ENCODE data around the gene UTP4.
"Not testable (repeated sequence)": the region's sequence is repeated elsewhere in the genome, so short reads cannot be mapped to it uniquely, and the experiment has no call there.

Gene UTP4

GRCh38 chr16:69131167-69131838 lies 1.1 kb upstream of the UTP4 start:
- no peak for DNase-seq (ENCODE audit: low spot score)

- DNase-seq (ENCODE audit: low spot score), result peak; percentile 90
Measured at GRCh38 chr16:69131839-69132423, 518 bp upstream of the UTP4 start.

GRCh38 chr16:69133373-69133954 lies 1.0 kb downstream of the UTP4 start:
- DNase-seq (ENCODE audit: low spot score), result no peak

GRCh38 chr16:69138608-69139007 lies 6.2 kb downstream of the UTP4 start:
- no peak for DNase-seq (ENCODE audit: low spot score)

- not testable (repeated sequence) for DNase-seq (ENCODE audit: low spot score)
Measured at GRCh38 chr16:69139464-69139863, 7.0 kb downstream of the UTP4 start.

- DNase-seq (ENCODE audit: low spot score), result no peak
Measured at GRCh38 chr16:69141014-69141413, 8.6 kb downstream of the UTP4 start.

GRCh38 chr16:69141936-69142335 lies 9.5 kb downstream of the UTP4 start:
- DNase-seq (ENCODE audit: low spot score), result no peak

GRCh38 chr16:69143116-69143515 lies 10.7 kb downstream of the UTP4 start:
- no peak for DNase-seq (ENCODE audit: low spot score)

- DNase-seq (ENCODE audit: low spot score), result no peak
Measured at GRCh38 chr16:69145658-69146057, 13.2 kb downstream of the UTP4 start.

GRCh38 chr16:69149621-69150020 lies 17.2 kb downstream of the UTP4 start:
- DNase-seq (ENCODE audit: low spot score), result not testable (repeated sequence)

GRCh38 chr16:69150146-69150865 lies 17.9 kb downstream of the UTP4 start:
- no peak for DNase-seq (ENCODE audit: low spot score)

- DNase-seq (ENCODE audit: low spot score), result no peak
Measured at GRCh38 chr16:69157196-69157595, 24.7 kb downstream of the UTP4 start.

GRCh38 chr16:69160192-69160591 lies 27.7 kb downstream of the UTP4 start:
- DNase-seq (ENCODE audit: low spot score), result no peak

- DNase-seq (ENCODE audit: low spot score), result no peak
Measured at GRCh38 chr16:69165584-69165983, 33.1 kb downstream of the UTP4 start.

GRCh38 chr16:69166221-69166833 lies 33.9 kb downstream of the UTP4 start:
- no peak for DNase-seq (ENCODE audit: low spot score)

GRCh38 chr16:69166946-69167930 lies 34.8 kb downstream of the UTP4 start:
- DNase-seq (ENCODE audit: low spot score), result no peak

GRCh38 chr16:69169051-69169450 lies 36.6 kb downstream of the UTP4 start:
- no peak for DNase-seq (ENCODE audit: low spot score)

- DNase-seq (ENCODE audit: low spot score), result no peak
Measured at GRCh38 chr16:69169607-69170352, 37.3 kb downstream of the UTP4 start.

- no peak for DNase-seq (ENCODE audit: low spot score)
Measured at GRCh38 chr16:69171325-69172084, 39.1 kb downstream of the UTP4 start.
